H1 (cell line): Measurements from ENCODE around the gene COL11A1. TPM values are rescaled to one million over a fixed set of nuclear protein-coding genes. Genes with fewer than 3 reads are reported as not detected.

ENCODE experiments used
- ATF2 ChIP-seq: IDR thresholded peaks from 2 replicates; pipeline ENCODE4 v1.6.1; 2012; ENCODE audit warnings: low read length, inconsistent platforms
- CBX5 ChIP-seq: fragments of 300-800, 300-1000 bp; sonication (generic); IDR thresholded peaks from 2 replicates; pipeline ENCODE4 v1.7.1; 2016; ENCODE audit warnings: antibody characterized with exemption, low read length, low read depth
- polyA plus RNA-seq, 7 experiments: library from polyadenylated mRNA; depleted of rRNA in 3 of 7; stranded (reverse) in 5 of 7; unstranded in 2 of 7; fragments of >200 nt in 5 of 7; fragments of 200-250 nt in 2 of 7; gene quantifications; 1 replicate in 5 of 7; 2 replicates in 1 of 7; 4 replicates in 1 of 7; pipeline versions ENCODE4 v1.2.1 to v1.2.3, GENCODE V29; 2011 to 2013; ENCODE audit warnings: missing spikeins in 2 of 7, mixed read lengths in 2 of 7
- total RNA-seq: library from RNA; stranded (reverse); fragmentation: NEBNext Ultra II Directional; extraction: Animal tissue kit (Norgen Biotek cat#: 25700); gene quantifications from 2 replicates; pipeline ENCODE4 v1.2.1, GENCODE V29; 2021

The COL11A1 gene
- total and polyA plus RNA-seq, 2 of the 8 experiments (the other 6 are each of a cell fraction or from before 2014, with no cell fraction given), result 4.0 to 27.9 TPM

GRCh38 chr1:102875756-102876155 is 232.6 kb downstream of the COL11A1 start (continued):
- no peak for TF ChIP-seq ATF2
- no peak for TF ChIP-seq CBX5
